GOT3 (cell line): ENCODE data around the gene PGC.
A peak's percentile ranks its signal among the peaks of the same experiment; 100 is the strongest.

Experiments used
- DNase-seq: peaks from one replicate; lab custom pipeline; 2025; ENCODE audit warnings: mixed read lengths; lab: John Stamatoyannopoulos, UW

PGC gene

DNA sequence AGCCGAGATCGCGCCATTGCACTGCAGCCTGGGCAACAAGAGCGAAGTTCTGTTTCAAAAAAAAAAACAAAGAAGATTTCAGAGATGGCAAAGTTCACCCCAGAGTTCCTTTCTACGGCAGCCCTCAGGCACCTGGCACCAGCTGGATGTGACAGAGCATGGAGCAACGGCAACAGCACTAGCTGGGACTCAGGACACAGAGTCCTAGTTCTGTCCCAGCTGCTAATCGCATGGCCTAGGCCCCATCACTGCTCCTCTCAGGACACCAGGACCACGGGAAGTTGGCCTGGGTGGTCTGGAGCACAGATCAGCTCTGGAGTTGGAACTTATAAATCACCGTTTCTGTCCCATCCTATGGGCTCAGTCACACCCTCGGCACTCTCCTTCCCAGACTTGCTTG lies 1.1 kb downstream of the PGC start:
- no peak for DNase-seq

DNA sequence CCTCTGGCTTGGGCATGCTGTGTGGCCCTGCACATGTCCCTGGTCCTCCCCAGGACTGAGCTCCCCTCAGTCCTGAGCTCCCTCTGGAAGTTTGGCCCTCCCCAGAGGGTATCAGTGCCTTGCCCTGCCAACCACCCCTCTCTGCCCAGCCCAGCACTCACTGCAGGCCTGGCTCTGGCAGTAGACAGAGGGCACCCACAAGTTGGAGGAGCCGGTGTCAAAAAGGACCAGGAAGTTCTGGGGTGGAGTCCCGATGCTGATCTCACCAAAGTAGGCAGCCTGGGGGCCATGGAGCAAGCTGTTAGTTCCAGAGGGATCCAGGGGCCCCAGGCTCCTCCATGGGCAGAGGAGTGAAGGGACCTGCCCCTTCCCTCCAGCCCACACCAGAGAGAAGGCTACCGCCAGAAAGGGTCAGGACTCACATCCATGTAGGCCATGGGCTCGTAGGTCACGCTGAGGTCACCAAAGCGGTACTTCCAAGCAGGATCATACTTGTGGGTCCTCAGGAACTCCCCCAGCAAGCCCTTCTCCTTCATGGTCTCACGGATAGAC lies 2.9 kb downstream of the PGC start:
- no peak for DNase-seq

DNA sequence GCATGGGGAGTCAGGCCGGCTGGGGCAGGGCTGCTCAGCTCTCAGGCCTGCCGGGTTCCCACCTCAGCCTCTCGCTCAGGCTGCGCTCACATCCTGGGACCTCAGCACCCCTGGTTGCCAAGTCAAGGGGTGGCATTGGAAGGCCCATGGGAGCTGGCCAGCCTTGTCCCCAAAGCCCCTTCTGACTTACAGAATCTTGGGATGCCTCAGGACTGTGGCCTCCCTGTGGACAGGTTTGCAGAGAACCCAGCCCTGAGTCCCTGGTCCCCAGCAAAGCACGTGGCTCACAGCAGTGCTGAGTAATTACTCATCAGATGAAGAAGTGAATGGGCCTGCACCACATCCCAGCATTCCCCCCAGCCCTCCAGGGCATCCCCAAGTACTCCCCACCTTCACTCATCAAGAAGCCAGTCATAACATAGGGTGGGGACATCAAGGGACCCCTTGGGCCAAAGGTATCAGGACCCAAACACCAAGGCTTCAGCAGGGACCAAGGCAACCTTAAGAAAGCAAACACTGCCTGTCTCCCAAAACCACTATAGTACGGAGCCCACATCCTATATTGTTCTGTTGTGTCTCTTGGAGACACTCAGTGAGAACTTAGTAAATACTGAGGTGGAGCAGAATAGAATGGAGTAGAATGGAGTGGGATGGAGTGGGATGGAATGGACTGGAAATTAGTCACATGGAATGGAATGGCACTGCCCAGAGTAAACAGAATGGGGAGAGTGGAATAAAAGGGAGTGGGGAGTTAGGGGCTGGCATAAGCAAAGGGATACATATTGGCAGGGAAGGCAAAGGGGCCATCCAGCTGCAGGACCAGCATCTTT lies 3.6 kb downstream of the PGC start:
- DNase-seq: no peak

DNA sequence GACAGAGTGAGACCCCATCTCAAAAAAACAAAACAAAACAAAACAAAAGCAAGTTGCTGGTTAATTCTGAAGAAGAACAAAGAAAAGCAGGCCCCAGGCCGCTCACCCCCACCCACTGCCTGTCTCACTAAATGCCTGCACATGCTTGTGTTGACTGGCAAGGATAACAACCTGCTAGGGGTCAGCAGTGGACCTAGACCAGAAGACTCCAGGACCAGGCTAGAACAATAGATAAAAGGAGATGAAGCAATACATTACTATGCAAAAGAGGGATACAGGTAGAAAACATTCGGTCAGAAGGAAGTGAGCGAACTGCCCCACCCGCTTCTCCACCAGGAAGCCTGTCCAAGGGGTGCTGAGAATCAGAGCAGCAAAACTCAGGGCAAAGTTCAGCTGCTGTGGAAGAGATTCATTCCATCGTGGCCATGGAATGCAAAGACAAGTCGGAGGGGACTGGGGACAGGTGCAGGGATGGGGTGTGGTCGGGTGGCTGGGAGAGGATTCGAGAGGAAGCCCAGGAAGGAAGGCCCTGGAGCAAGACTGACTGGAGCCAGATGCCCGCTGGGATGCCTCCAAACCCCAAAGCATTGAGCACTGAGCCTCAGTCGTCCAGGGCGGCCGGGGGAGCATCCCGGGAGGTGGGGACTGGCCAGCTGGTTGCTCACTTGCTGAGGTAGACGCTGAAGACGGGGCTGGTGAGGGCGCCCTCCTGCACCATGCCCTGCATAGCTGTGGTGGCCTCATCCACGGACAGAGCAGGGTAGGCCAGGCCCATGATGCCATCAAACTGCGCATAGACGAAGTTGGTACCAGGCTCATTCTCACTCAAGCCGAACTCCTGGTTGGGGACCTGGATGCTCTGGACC lies 5.3 kb downstream of the PGC start:
- DNase-seq: no peak

DNA sequence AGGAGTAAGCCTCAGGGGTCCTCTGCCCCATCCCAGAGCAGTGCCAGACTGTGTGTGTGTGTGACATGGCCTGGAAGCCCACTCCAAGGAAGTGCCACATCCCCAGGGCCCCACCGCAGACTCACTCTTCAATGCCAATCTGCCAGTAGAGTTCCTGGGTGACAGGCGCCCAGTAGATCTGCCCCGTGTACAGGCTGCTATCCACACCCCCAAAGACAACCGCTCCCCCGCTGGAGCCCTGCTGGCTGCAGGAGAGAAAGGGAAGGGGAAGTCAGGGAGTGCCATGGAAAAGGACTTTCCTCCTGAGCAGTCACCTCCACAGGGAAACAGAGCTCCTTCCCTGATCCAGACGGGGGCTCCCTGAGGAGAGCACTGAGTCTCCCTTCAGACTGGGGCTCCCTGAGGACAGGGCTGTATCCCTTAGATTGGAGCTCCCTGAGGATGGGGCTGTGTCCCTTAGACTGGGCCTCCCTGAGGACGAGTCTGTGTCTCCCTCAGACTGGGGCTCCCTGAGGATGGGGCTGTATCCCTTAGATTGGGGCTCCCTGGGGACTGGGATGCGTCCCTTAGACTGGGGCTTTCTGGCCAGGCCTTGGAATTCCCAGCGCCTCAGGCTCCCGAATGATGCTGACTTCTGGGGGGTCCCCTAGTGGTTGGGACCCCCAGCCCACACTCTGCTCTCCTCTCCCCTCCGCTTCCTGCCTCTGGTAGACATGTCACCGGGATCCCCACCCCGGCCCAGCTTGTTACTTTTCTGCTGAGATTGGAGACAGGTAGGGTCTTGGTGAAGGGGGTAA lies 6.6 kb downstream of the PGC start:
- DNase-seq: no peak

DNA sequence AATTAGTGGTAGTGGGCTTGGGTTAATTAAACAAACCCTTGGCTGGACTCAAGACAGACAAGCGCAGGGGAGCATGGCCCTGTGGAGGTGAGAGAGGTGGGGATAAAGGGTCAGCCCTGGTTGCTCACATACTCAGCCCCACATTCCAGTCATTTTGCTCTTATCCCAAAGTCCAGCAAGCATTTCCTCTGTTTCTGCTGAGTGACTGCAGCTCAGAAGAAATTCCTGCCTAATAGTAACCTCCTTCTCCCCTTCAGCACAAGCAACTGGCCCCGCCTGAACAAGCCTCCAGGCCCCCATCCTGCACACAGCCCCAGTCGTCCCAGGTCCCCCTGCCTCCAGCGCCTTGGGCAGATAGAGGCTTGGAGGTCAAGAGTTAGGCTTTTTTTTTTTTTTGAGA lies 8.2 kb downstream of the PGC start:
- no peak for DNase-seq

DNA sequence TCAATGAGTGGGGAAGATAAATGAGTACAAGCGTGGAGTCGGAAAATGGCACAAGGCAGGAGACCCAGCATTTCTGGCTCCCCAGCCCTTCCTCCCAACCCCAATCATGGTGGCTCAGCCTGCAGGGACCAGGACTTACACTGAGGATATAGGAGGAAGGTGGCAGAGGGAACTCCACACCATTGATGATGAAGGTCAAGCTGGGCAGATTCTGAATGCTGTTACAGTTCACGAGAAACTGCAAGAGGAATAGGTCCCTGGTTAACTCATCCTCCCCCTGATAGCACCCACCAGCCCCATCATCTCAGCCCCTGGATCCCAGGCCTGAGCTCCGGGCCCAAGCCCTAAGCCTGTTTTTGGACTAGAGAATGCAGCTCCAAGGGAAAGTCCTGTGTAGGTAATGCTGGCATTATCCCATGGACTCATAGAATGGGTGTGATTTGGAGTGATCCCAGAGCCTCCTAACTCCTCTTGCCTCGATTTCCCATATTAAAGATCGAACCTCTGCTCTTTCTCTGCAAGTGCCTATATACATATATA lies 9.5 kb downstream of the PGC start:
- no peak for DNase-seq

DNA sequence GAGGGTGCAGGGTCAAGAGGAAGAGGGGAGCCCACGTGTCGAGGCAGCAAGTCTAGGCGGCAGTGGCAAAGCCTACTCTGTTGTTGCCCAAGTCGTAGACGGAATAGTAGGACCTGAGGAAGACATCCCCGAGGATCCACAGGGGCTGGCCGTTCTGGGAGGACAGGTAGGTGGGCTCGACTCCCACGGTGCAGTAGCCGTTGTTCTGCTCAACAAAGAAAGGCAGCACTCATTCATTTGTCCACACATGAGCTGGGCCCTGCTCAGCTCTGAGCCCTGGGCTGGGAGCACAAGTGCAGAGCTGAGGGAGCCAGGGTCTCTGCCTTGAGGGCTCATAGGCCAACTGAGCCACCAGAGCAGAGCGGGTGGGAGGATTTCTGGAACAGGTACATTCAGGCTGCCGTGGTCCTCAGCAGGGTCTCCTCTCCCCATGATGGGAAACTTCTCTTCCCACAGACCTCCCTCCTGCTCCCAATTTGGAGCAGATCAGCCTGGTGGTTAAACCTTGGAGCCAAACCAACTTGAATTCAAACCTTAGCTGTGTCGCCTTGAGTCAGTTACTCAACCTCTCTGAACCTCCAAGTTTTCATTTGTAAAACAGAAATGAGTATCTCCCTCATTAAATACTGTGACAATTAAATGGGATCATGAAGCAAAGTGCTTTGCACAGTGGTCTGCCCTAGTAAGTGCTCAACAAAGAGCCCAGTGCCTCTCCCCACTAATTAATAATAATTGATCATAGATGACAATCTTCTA lies 10.2 kb downstream of the PGC start:
- no peak for DNase-seq

DNA sequence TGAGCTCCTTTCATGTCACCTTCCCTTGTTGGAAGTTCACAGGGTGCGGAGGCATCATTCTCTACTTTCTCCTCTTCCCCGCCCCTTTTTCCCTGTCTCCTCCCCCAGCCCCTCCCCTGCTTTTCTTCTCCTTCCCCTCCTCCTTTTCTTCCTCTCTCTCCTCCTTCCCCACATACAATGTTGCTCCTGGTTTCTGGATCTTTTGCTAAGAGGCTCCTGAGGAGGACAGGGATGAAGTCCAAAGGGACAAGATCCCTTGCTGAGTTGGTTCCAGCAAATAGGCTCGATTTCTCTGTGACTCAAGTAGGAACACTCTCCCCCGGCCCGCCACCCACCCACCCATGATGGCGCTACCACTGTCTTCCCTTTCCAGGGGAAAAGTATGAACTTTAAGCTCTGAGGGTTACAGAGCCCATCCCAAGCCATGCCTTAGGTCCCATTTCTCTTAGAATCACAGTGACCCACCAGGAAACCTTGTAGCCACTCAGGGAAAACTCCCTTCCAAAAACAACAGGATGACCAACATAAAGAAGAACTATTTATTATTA lies 10.9 kb downstream of the PGC start:
- no peak for DNase-seq

DNA sequence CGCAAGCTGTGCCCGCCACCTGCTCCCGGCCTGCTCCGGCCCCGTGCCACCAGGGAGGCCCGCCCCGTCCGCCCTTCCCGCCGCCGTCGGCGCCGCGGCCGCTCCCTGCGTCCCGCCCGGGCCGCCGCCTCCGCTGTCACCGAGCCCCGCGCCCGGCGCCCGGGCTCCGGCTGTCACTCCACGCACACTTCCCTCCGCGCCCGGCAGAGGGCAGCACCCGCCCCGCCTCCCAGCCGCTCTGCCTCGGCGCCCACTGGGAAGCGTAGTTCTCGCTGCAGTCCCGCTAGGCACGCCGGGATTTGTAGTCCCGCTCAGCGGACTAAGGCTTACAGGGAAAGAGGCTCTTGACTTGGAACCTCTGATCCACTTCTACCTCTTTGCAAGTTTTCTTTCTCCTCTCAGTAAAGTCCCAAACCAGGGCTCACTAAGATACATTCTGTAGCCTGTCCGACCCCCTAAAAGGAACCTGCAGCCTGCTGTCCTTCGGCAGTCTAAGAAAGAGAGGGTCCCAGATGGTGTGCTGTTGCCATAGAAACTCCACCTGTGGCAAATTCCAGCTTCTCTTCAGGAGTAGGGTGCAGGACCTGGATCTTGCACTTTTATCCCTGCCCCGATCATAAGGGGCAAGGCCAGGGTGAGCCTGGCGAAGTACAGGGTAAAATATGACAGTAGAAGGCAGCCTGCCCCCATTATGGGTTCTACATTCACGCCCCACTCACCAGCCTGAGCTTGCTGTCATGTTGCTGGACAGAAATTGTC lies 11.6 kb downstream of the PGC start, which contains the start of gene TFEB:
Gene TFEB, minus strand, starts transcription at position 182 of the 759 bp plus-strand sequence. CDS start 44,395 bp downstream, outside the sequence.
- peak; percentile 77 for DNase-seq

DNA sequence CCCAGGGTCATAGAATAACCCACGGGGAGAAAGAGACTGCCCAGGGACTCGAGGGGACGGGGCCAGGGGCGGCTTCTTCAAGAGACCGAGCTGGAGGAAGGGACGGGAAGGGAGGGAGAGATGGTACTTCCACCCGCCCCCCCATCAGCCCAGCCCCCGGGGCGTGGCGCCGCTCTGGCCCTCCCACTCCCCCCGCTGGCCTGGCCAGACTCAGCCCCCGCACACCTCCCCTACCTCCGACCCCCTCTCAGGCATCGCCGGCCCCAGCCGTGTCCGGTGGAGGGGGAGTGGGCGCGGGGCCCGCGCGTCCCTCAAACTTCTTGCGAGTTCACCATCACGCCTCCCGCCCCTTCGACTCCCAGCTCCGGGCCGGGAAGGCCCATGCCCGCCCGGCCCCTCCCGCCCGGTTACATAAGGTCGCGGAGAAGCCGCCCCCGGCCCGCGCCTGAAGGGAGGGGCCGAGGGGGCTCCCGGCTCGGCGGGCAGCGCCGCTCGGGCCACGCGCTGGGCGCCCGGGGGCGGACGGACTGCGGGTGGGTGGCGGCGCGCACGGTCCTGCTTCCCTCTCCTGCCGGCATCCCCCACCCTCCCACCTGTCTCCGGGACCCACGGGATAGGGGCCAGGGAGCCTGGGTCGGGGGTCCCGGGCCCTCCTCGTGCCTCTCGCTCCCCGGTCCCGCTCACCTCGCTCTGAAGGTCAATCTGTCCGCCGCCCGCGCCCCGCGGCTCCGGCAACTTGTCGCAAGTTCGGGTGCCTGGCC lies 12.4 kb downstream of the PGC start:
- no peak for DNase-seq

DNA sequence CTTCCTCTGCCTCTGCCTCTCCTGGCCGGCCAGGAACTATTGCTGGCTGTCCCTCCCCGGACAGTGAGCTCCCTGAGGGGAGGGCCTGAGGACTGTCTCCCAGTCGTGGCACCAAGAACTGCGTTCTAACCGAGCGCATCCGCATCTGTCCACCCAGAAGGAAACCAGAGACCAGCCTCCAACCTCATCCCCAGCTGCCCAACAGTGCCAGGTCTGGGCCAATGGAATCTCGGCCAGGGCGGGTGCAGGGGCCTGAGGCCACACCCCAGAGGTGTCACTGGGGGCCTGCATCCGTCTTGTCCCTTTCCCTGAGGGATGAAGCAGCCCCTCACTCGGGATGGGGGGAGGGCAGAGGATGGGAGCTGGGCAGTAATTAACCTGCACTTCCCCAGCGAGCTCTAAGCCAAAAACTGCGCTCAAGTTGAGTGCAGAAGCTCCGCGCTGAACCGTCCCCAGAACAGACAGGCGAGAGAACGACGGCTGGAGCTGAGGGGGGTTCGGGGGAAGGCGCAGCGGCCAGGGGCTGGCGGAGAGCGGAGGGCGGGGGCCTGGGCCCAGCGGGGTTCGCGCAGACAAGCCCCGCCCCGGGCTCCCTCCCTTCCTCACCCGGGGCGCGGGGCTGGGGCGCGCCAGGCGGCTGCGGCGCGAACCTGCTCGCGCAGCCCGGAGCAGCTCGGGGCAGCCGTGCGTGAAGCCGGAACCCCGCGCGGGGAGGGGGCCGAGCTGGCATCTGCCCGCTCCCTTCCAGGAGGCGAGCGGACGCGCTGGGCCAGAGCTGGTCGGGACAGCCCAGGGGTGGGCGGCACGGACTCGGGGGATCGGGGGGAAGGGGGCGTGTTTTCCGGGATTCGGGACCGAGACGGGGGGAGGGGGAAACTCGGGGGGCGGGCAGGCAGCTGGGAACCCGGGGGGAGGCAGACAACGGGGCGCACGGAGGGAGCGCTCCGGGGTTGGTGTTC lies 13.2 kb downstream of the PGC start:
- DNase-seq: no peak

DNA sequence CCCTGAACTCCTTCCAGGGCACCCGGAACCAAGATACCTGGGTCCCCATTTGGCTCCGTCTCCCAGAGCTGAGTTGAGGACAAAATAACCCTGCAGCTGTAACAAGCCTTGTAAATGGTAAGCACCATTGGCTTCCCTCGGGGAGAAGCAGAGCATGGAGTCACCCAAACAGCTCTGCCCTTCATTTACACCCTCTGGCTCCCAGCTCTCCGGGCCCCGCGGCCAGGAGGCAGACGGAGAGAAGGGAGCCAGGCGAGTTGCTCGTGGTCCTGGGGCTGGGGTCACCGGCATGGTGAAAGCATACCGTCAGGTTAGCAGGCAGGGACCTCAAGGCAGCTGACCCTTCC lies 13.9 kb downstream of the PGC start:
- DNase-seq: no peak

DNA sequence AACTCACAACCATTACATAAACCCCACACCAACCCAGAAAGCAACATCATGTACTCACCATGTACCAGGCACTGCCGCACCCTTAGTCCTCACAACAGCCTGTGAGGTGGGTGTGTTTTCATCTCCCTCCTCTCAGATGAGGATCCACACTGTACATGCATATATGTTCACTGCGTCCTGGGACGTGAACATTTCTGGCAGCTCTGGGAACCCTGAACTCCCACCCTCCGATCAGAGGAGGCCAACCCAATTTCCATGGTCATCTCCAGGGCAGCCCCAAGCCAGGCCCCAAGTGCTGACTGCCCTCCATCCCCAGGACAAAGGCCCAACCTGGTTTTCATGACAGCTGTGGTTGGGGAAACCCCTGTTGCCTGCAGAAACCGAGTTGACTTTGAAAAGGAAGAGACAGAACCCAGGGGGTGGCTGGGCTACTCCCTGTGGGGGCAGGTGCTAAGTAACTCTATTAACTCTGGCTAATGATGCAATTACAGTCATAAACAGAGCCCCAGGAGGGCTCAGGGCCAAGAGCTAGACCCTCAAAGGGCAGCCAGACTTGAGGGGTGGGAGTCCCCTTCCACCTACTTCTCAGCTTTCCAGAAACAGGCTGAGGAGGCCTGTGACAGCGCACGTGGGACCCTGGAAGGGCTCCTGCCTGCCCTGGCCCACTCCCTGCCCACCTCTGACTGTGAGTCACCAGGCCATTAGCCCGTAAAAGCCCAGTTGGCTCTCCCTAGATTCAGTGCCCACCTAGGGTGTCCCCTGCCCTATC lies 14.4 kb downstream of the PGC start:
- no peak for DNase-seq

DNA sequence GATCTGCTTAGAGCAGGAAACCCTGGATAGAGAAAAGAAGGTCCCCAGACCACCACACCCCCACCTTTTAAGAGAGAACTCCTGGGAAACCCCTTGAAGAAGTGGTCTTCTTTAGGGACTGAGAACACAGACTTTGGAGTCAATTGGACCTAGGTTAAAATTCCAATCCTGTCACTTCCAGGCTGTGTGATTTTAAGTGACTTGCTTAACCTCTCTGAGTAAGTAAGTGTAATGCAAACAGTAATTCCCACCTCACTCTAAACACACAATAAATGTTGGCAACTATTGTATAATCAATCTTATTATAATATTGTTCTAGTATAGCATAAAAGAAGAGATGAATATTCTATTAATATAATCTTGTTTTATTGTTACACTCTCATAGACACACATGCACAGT lies 15.0 kb downstream of the PGC start:
- DNase-seq: no peak

DNA sequence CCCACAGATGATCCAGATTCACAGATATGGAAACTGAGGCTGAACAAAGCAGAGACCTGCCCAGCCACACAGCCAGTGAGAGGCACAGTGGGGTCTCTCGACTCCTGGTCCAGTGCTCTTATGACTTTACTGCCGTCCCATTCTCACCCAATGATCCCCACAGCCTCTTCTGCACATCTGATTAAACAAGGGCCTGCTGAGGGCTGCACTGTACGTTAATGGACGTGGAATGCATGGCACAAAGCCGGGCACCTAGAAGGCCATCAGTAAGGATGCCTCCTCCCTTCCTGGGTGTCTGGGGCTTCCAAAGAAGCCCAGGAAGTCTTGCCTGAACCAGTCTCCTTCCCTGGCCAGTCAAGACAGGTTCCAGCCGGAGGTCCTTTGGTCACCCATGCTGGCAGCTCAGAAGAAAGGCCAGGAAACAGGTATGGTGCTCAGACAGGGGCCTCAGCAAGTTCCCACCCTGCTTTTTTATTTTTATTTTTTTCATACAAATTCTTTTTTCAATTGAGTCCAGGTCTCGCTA lies 15.6 kb downstream of the PGC start:
- no peak for DNase-seq
